DND-41 (cell line): Measurements from ENCODE around the gene SYTL2.
A peak's percentile ranks its signal among the peaks of the same experiment; 100 is the strongest.
"Not testable (repeated sequence)": the region's sequence is repeated elsewhere in the genome, so short reads cannot be mapped to it uniquely, and the experiment has no call there.

Experiments used
- ATAC-seq: fragments of 200-7000 bp; cut with Tn5 transposase; 3 replicates; pipeline ENCODE4 v1.9.1; 2021; ENCODE audit warnings: low read depth; ENCODE audit not compliant: insufficient read depth
- DNase-seq: peaks from one replicate; pipeline ENCODE4 v3.0.0-alpha.2; 2020
- H2AFZ ChIP-seq: 2 replicates; pipeline ENCODE4 v1.6.0; 2012; ENCODE audit warnings: low read depth, low read length
- H3K27ac ChIP-seq: 2 replicates; pipeline ENCODE4 v1.5.1; 2012; ENCODE audit warnings: low read length, inconsistent platforms
- H3K27me3 ChIP-seq: fragments of 200-600 bp; sonication (generic); 2 replicates; pipeline ENCODE4 v1.6.0; 2012; ENCODE audit warnings: low read length, mild to moderate bottlenecking, inconsistent platforms; ENCODE audit not compliant: insufficient read depth, poor library complexity
- H3K36me3 ChIP-seq: 2 replicates; pipeline ENCODE4 v1.5.1; 2012; ENCODE audit warnings: low read length, inconsistent platforms; ENCODE audit not compliant: insufficient read depth
- H3K4me1 ChIP-seq: 2 replicates; pipeline ENCODE4 v1.5.1; 2012; ENCODE audit warnings: mild to moderate bottlenecking, low read length; ENCODE audit not compliant: insufficient read depth
- H3K4me2 ChIP-seq: 2 replicates; pipeline ENCODE4 v1.6.0; 2012; ENCODE audit warnings: mild to moderate bottlenecking, moderate library complexity, low read length, inconsistent platforms; ENCODE audit not compliant: insufficient read depth
- H3K4me3 ChIP-seq, 2 experiments: fragments of 200-600 bp in 1 of 2; shearing (Covaris generic) in 1 of 2; 2 replicates each; pipeline ENCODE4 v1.5.1; 2012 to 2016; ENCODE audit warnings: inconsistent platforms in 2 of 2, low read length in 2 of 2, mild to moderate bottlenecking in 2 of 2, low read depth in 1 of 2, moderate library complexity in 1 of 2
- H3K79me2 ChIP-seq: 2 replicates; pipeline ENCODE4 v1.6.0; 2012; ENCODE audit warnings: low read length, inconsistent platforms; ENCODE audit not compliant: insufficient read depth
- H3K9ac ChIP-seq: 2 replicates; pipeline ENCODE4 v1.6.0; 2012; ENCODE audit warnings: low read depth, mild to moderate bottlenecking, inconsistent platforms, low read length, moderate library complexity
- H3K9me3 ChIP-seq: 2 replicates; pipeline ENCODE4 v1.5.1; 2012; ENCODE audit warnings: low read length, moderate library complexity, mild to moderate bottlenecking, inconsistent platforms; ENCODE audit not compliant: insufficient read depth, severe bottlenecking
- H4K20me1 ChIP-seq: 2 replicates; pipeline ENCODE4 v1.6.0; 2012; ENCODE audit warnings: low read length; ENCODE audit not compliant: insufficient read depth
- CTCF ChIP-seq: IDR thresholded peaks from 2 replicates; pipeline ENCODE4 v1.5.1; 2012; ENCODE audit warnings: borderline replicate concordance, low read length, moderate library complexity, mild to moderate bottlenecking; ENCODE audit not compliant: poor library complexity, severe bottlenecking; ENCODE audit errors: extremely low read depth
- EZH2 ChIP-seq: IDR thresholded peaks from 3 replicates; pipeline ENCODE4 v1.6.1; 2012; ENCODE audit warnings: borderline replicate concordance, low read depth, mild to moderate bottlenecking, moderate library complexity, low read length, inconsistent platforms; ENCODE audit not compliant: severe bottlenecking

SYTL2 gene

GRCh38 chr11:85661972-85662664, 148.8 kb downstream of the SYTL2 start:
- Histone ChIP-seq H3K9me3 (no peaks in the 10 kb centered on the region), H3K9ac (peak overlapping the region; percentile 100), H3K27me3 (no peaks in the 10 kb centered on the region), H4K20me1 (peaks cover 53% of the 10 kb centered on the region), H2AFZ (no peak overlapping the region), H3K4me1 (peaks cover 57% of the 10 kb centered on the region), H3K36me3 (peaks cover 68% of the 10 kb centered on the region), H3K79me2 (peaks cover 81% of the 10 kb centered on the region), H3K4me3 (peak overlapping the region; percentile 75 to 82; a peak in 3 of 4 replicates), H3K27ac (peak overlapping the region; percentile 13; the same call in 1 of the 2 replicates), H3K4me2 (peak overlapping the region; percentile 93)
- TF ChIP-seq CTCF (no peak), EZH2 (no peak)
- DNase-seq (no peak), ATAC-seq (no peak)

GRCh38 chr11:85658180-85658579, 152.8 kb downstream of the SYTL2 start:
- Histone ChIP-seq H3K9me3 (no peaks in the 10 kb centered on the region), H3K27ac (no peak overlapping the region), H2AFZ (no peak overlapping the region), H3K27me3 (no peaks in the 10 kb centered on the region), H3K9ac (no peak overlapping the region), H3K79me2 (peaks cover 78% of the 10 kb centered on the region), H3K4me1 (peaks cover 47% of the 10 kb centered on the region), H3K36me3 (peaks cover 82% of the 10 kb centered on the region), H4K20me1 (peaks cover 65% of the 10 kb centered on the region), H3K4me3 (no peak overlapping the region), H3K4me2 (no peak overlapping the region)
- DNase-seq (no peak), ATAC-seq (no peak)
- no peak for TF ChIP-seq CTCF
- TF ChIP-seq EZH2: no peak

- Histone ChIP-seq H3K79me2 (peaks cover 64% of the 10 kb centered on the region), H3K9me3 (no peaks in the 10 kb centered on the region), H3K9ac (no peak overlapping the region), H4K20me1 (peaks cover 53% of the 10 kb centered on the region; the same call in 1 of the 2 replicates), H2AFZ (no peak overlapping the region), H3K27ac (no peak overlapping the region), H3K27me3 (no peaks in the 10 kb centered on the region), H3K4me2 (no peak overlapping the region), H3K36me3 (peaks cover 71% of the 10 kb centered on the region), H3K4me1 (peaks cover 33% of the 10 kb centered on the region), H3K4me3 (no peak overlapping the region)
- TF ChIP-seq CTCF: no peak
- no peak for TF ChIP-seq EZH2
- no peak for ATAC-seq
- no peak for DNase-seq
Observed at GRCh38 chr11:85656777-85657176, 154.2 kb downstream of the SYTL2 start.

GRCh38 chr11:85654343-85654742, 156.6 kb downstream of the SYTL2 start:
- H3K27me3 ChIP-seq, H3K27ac ChIP-seq, H3K9me3 ChIP-seq, H3K4me2 ChIP-seq, ATAC-seq, H2AFZ ChIP-seq, H3K4me3 ChIP-seq, DNase-seq, H3K9ac ChIP-seq: not testable (repeated sequence)
- Histone ChIP-seq H4K20me1 (peaks cover 33% of the 10 kb centered on the region; the same call in 1 of the 2 replicates), H3K4me1 (peaks cover 20% of the 10 kb centered on the region), H3K36me3 (peaks cover 55% of the 10 kb centered on the region), H3K79me2 (peaks cover 58% of the 10 kb centered on the region)
